Measurements from ENCODE around the gene MIPOL1.
"Not testable (repeated sequence)": the region's sequence is repeated elsewhere in the genome, so short reads cannot be mapped to it uniquely, and the experiment has no call there.

Gene MIPOL1

DNA sequence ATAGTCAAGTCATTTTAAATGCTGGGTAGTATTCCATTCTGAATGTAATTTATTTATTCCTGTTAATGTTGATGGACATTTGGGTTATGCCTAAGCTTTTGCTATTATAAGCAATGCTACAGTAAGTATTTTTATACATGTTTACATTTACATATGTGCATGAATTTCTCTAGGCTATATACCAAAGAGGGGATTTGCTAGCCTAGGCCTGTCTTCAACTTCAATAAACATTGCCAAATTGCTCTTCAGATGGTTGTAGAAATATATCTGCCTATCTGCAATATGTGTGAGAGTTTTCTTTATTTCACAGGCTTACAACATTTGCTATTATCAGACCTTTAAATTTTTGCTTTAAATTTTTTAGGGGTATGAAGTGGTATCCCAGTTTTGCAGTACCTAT is 87.0 kb downstream of the MIPOL1 start:
- DNase-seq (ENCODE audit: low spot score), result no peak

DNA sequence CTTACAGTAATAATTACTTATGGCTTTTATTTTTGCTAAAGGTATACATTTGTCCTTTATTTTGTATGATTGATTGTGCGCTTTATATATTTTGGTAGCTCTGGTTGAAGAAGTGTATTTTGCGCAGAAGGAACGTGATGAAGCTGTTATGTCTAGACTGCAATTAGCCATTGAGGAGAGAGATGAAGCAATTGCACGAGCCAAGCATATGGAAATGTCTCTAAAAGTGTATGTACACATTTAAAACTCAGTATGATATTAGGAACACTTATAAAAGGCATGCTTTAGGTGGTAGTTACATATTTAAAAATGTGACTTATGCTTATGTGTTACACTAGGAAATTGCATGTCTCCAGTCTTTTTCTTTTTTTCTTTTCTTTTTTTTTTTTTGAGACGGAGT is 87.5 kb downstream of the MIPOL1 start:
- no peak for DNase-seq (ENCODE audit: low spot score)

DNA sequence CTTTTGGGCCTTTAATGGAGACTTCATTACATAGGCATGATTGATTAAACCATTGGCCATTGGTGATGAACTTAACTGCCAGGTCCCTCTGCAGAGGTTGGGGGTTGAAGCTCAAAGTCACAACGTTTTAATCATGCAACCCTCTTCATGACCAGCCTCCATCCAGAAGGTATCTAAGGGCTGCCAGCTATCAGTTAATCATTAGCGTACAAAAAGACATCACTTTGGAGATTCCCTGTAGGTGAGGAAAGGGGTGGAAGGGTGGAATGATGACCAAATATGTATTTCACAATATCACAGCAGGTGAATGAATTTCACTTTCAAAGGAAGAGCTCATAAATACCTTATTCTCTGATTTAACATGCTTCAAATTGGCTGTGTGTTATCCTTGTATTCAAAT is 92.0 kb downstream of the MIPOL1 start:
- no peak for DNase-seq (ENCODE audit: low spot score)

DNA sequence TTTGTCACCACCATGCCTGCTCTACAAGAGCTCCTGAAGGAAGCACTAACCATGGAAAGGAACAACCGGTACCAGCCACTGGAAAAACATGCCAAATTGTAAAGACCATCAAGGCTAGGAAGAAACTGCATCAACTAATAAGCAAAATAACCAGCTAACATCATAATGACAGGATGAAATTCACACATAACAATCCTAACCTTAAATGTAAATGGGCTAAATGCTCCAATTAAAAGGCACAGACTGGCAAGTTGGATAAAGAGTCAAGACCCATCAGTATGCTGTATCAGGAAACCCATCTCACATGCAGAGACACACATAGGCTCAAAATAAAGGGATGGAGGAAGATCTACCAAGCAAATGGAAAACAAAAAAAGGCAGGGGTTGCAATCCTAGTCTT is 97.5 kb downstream of the MIPOL1 start:
- DNase-seq (ENCODE audit: low spot score), result not testable (repeated sequence)

DNA sequence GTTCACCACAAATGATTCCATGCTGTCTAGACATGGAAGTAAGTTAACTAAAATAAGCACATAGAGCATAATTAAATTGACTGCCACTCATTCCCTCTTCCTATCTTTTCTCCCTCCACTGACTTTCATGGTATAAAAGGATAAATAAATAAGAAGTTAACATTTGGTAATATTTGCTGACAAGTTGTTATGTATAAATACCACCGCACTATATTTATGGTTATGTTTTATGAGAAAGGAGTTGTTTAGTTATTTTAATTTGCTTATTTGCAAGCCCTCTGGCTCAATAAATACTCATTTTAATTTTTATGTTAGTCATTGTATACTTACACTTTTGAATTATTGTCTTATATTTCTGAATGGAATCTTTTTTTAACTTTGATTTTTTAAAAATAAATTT is 113.5 kb downstream of the MIPOL1 start:
- DNase-seq (ENCODE audit: low spot score), result no peak

DNA sequence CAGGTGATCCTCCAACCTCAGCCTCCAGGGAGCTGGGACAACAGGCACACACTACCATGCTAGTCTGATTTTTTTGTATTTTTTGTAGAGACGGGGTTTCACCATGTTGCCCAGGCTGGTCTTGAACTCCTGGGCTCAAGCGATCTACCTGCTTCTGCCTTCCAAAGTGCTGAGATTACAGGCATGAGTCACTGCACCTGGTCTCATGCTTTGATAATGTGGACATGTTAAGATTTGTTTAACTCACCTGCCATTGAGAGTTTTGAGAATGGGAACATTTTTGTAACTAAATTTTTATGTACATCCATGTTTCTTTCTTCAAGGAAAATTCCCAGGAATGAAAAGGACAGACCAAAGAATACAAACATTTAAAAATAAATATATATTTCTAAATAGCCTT is 121.2 kb downstream of the MIPOL1 start:
- DNase-seq (ENCODE audit: low spot score), result no peak

DNA sequence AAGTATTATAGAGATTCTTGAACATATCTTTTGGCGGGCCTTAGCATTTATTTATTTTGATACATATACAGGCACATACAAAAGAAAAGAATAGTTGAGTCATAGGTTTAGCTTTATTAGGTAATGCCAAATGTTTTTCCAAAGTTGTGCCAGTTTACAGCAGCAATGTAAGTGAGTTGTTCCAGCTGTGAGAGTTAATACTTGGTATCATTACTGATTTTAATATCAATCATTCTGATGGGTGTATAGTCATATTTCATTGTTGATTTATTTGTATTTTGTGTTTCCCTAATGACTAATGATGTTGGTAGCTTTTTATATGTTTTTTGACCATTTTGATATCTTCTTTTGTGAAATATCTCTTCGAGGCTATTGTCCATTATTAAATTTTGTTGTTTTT is 122.4 kb downstream of the MIPOL1 start:
- DNase-seq (ENCODE audit: low spot score), result no peak

DNA sequence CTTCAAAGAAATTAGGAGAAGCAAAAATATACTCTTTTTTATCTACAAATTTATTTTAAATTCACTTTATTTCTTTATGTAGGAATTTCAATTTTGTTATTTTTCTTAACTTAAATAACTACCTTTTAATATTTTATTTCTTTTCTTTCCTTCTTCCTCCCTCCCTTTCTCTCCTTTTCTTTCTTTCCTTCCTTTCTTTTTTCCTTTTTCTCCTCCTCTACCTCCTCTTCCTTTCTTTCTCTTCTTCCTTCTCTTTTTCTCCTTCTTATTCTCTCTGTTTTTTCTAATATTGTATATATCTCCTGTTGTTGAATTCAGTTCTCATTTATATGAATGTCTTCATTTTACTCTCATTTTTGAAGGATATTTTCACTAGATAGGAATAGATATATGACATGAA is 127.6 kb downstream of the MIPOL1 start:
- no peak for DNase-seq (ENCODE audit: low spot score)

DNA sequence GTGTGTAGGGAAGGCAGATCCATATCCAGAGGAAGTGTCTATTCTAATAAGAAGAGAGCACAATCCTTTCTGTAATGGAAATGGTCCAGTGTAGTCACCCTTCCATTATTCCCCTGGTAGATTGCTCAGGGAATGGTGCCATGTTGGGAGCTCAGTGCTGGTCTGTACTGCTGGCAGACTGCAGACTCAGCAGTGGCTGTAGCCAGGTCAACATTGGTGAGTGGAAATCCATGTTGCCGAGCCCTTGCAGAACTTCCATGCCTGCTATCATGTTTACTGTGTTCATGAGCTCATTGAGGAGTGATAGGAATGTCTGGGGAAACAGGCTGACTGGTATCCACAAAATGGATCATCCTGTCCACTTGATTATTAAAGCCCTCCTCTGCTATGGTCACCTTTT is 128.7 kb downstream of the MIPOL1 start:
- DNase-seq (ENCODE audit: low spot score), result no peak

DNA sequence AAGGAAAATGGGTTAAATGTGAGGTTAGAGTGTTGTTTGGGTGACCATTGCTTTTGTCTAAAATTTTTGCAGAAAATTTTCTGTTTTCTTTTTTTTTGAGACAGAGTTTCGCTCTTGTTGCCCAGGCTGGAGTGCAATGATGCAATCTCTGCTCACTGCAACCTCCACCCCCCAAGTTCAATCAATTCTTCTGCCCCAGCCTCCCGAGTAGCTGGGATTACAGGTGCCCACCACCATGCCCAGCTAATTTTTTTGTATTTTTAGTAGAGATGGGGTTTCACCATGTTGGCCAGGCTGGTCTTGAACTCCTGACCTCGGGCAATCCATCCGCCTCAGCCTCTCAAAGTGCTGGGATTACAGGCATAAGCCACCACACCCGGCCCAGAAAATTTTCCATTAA is 130.2 kb downstream of the MIPOL1 start:
- not testable (repeated sequence) for DNase-seq (ENCODE audit: low spot score)

DNA sequence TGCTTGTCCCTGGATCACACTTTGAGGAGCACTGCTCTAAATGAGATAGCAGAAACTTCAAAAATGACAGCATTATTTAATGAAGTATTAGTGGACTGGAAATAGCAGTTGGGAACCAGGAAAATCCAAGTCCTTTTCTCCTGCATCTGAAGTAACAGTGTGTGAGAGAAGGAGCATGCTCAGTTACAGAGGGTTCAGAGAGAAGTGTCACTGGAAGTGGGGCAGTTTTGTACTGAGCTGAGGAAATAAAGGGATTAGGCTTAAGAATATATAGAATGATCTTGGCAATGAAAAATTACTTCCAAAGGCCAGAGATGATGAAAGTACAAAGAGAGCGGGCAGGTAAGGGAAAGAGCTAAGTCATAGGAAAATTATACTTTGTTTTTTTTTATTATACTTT is 130.9 kb downstream of the MIPOL1 start:
- DNase-seq (ENCODE audit: low spot score), result no peak

DNA sequence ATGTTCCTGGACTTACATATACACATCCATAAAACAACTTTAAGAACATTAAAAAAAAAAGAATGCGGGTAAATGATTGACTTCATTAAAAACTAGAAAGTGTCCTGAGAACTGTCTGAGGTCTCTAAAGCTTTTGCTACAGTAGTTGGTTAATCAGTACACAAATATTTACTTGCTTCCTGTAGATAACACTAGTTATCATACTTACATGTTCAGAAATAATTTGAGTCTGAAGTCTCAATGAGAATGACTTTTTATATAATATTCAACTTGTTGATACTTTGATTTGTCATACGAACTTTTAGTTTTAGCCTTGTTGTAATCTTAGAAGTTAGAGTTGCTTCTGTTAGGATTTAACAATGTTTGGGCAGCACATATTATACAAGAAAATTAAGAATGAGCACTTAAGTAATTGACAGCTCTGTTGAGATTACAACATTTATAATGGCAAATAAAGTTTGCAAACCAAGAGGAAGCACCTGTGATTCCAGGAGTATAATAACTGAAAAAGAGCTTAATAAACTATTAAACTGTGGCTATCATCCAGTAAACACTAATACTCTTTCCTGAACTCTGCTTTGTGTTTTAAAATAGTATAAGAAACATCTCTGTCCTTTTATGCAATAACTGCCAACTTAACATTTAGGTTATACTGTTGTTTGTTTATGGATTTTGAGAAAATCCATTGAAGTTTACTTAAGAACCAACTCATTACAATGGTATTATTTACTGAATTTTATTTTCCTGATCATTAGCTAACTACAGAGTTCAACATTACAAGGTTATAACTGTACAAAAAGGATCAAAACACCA is 131.7 kb downstream of the MIPOL1 start:
- DNase-seq (ENCODE audit: low spot score), result no peak

DNA sequence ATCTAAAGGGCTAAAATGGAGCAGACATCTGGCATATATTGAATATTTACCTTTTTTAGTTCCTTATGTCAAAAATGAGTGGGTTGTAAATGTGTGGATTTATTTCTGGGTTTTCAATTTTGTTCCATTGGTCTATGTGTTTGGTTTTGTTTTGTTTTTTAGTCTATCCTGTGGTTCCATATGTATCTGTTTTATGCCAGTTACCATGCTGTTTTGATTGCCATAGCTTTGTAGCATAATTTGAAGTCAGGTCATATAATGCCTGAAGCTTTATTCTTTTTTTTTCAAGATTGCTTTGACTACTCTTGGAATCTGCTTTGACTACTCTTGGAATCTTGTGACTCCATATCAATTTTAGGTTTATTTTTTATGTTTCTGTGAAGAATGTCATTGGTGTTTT is 133.2 kb downstream of the MIPOL1 start:
- no peak for DNase-seq (ENCODE audit: low spot score)

DNA sequence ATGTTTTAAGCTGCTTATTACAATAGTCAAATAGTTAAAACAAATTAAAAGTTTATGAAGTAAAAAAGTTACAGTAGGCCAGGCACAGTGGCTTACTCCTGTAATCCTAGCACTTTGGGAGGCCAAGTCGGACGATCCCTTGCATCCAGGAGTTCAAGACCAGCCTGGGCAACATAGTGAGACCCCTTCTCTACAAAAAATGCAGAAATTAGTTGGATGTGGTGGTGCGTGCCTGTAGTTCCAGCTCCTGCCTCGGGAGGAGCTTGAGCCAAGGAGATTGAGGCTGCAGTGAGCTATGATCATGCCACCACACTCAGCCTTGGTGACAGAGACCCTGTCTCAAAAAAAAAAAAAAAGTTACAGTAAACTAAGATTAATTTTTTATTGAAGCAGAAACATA is 142.6 kb downstream of the MIPOL1 start:
- DNase-seq (ENCODE audit: low spot score), result no peak

DNA sequence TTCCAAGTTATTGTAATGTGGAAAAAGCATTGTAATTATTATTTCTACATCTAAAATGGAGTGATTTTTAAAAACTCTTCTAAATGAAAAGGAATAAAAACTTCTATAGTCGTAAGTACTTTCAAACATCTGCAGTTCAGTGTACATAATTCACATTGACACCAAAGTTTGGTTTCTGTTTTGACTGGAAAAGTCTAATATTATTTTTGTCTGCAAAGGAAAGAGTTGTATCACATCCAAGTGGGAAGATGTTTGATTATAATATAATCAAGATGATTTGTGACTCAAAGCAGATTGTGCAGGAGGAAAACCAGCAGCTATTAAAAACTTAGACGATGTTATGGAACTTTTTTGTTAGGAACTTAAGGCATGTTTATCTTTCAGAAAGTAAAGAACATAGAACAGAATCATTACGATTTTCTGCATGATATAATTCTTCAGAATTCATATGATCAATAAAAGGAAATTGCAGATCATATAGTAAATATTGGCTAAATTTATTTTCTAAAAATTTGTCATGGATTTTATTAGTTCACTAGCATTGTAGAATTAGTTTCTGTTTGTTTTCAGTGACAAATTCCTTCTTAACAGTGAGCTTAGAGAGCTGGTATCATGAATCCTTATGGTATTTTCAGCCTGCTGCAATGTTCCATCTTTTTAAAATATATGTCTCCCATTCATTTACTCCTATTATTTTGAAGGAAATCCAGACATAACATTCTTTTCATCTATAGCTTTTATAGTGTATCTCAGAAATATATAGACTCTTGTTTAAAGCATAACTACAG is 145.8 kb downstream of the MIPOL1 start:
- no peak for DNase-seq (ENCODE audit: low spot score)

DNA sequence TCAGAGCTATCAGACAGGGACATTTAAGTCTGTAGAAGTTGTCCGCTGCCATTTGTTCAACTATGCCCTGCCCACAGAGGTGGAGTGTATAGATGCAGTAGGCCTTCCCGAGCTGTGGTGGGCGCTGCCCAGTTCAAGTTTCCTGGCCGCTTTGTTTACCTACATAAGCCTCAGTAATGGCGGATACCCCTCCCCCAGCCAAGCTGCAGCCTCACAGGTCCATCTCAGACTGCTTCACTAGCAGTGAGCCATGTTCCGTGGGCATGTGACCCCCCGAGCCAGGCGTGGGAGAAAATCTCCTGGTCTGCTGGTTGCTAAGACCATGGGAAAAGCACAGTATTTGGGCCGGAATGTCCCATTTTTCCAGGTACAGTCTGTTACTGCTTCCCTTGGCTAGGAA is 165.9 kb downstream of the MIPOL1 start:
- no peak for DNase-seq (ENCODE audit: low spot score)

DNA sequence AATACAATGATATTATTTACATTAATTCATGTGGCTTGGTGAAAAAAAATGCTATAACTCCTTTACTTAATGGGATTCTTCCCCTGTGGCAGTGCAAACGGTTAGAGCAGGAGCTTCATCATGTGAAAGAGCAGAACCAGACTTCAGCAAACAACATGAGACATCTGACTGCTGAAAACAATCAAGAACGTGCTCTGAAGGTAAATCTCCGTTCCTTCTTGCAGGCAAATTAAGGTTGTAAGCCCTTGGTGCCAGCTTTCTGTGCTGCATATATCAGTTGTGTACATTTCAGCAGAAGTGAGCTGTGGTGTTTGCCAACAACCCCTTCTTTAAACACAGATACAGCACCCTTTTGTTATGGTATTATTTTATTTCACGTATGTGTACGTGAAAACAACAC is 171.7 kb downstream of the MIPOL1 start:
- no peak for DNase-seq (ENCODE audit: low spot score)

DNA sequence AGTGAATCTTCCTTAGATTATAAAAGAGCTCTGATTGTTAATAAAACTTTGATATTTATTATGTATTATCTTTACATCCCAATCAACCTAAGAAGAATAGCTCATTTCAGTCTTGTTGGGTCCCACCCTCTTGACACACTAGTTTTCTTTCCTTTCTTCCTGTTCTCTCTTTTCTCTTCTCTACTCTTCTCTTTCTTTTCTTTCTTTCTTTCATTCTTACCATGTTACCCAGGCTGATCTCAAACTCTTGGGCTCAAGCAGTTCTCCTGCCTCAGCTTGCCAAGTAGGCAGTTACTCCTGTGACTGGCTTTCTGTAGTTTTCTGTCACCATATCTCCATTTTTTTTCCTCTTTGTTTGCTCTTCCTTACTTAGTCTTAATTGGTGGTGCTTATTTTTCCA is 177.8 kb downstream of the MIPOL1 start:
- DNase-seq (ENCODE audit: low spot score), result no peak

DNA sequence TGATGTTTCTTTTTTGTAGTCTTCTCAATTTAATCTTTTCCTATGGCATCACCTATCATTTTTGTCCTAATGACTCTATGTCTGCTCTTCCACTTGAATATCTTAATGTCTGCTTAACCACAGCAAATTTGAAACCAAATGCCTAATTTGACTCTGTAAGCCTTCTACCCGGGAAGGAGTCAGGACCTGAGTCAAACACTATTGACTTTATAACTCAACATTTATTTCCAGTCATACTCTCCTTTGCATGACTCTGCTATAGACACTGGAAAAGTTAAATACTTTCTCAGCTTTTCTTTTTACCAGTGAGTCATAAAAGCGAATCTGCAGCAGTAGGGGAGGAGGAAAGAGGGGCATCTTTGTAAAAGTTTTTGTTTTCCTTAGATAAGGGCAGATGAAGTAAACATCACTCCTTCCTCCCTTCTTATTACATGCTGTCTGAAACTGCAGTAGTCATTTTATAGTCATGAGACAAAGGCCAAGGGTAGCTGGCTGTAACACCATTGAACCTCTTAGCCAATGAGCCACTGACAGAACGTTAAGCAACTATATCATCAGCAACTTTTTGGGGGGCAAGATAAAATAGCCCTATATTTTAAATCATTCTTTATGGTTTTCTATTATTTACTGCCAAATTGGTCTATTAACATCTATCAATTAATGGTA is 179.3 kb downstream of the MIPOL1 start:
- DNase-seq (ENCODE audit: low spot score), result no peak

DNA sequence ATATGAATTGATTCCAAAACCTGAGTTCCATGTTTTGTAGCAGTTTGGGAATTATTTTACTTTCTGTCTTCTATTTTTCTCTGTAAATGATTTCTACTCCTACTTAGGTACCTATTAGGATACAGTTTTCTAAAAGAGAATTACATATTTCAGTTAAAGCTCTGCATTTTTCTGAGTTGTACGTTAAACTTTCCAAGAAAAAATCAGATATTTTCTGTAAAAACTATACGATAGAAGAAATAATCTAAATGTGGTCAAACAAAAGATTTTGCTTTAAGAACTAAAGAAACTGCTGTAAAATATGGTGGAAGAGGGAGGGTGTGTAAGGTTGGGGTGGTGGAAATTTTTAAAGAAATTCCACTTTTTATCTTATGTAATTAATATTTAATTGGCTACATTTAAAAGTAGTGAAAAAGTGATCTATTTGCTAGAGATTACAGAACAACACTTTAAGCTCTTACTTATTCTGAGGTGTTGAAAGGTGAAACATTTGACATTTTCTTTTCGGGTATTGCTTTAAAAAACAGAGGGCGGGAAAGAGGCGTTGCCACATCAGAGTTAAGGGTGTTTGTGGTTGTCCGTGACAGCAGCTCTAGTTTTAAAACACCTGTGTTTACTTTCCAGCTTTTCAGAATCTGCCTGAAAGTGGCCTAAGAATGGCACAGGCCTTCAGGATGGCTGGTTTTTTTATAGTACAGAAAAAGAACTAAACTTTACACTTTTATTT is 187.3 kb downstream of the MIPOL1 start:
- no peak for DNase-seq (ENCODE audit: low spot score)

DNA sequence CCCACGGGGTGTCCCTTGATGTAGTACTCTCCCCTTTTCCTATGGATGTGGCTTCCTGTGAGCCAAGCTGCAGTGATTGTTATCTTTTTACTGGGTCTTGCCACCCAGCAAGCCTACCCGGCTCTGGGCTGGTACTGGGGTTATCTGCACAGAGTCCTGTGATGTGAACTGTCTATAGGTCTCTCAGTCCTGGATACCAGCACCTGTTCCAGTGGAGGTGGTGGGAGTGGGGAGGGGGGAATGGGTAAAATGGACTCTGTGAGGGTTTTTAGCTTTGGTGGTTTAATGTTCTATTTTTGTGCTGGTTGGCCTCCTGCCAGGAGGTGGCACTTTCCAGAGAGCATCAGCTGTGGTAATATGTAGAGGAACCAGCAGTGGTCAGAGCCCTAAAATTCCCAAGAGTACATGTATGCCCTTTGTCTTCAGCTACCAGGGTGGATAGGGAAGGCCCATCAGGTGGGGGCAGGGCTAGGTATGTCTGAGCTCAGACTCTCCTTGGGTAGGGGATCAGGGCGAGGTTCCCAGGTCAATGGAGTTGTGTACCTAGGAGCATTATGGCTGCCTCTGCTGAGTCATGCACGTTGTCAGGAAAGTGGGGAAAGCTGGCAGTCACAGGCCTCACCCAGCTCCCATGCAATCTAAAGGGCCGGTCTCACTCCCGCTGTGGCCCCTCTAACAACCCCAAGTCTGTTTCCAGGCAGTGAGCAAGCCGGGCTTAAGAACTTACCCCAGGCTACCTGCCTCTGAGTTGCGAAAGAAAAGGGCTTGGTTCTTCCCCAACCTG is 199.6 kb downstream of the MIPOL1 start:
- DNase-seq (ENCODE audit: low spot score), result not testable (repeated sequence)

DNA sequence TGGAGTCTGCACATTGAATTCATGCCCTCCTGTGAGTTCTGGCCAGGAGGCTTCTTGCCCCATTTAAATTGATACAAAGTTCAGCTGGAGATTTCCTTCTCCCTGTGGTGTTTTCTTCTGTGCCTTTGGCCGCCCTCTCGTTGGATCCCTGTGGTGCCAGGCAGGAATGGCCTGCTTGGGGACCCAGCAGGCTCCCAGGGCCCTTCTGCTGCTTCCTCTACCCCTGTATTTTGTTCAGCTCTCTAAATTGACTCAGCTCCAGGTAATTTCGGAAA is 200.1 kb downstream of the MIPOL1 start:
- no peak for DNase-seq (ENCODE audit: low spot score)
